Adrenal gland (tissue), 5 donors: ENCODE measurements around the gene OR2T4.

Experiments used
- CTCF ChIP-seq, 6 experiments: fragments of 450-650 bp in 4 of 6; fragments of 200-600 bp in 2 of 6; sonication (generic) in 1 of 6; IDR thresholded peaks; 1 replicate in 5 of 6; 2 replicates in 1 of 6; pipeline versions ENCODE4 v1.5.1 to v1.8.0; 2016 to 2021; ENCODE audit warnings: antibody characterized with exemption in 6 of 6, mild to moderate bottlenecking in 2 of 6, moderate library complexity in 1 of 6
- POLR2A ChIP-seq, 2 donors: fragments of 450-650 bp; IDR thresholded peaks; one replicate each; pipeline ENCODE4 v1.6.1; 2017; ENCODE audit warnings: antibody characterized with exemption in 2 of 2, mild to moderate bottlenecking in 2 of 2, moderate library complexity in 1 of 2
- donor health status: DM: no; HTN: no; CAD: no.

- TF ChIP-seq CTCF (IDR thresholded peaks at IDR 0.05): no peak
- TF ChIP-seq POLR2A (IDR thresholded peaks at IDR 0.05): no peak
Measured at GRCh38 chr1:248359415-248359814, 2.0 kb upstream of the OR2T4 start.
